Measurements from ENCODE around the gene DGKI.

DGKI gene

DNA sequence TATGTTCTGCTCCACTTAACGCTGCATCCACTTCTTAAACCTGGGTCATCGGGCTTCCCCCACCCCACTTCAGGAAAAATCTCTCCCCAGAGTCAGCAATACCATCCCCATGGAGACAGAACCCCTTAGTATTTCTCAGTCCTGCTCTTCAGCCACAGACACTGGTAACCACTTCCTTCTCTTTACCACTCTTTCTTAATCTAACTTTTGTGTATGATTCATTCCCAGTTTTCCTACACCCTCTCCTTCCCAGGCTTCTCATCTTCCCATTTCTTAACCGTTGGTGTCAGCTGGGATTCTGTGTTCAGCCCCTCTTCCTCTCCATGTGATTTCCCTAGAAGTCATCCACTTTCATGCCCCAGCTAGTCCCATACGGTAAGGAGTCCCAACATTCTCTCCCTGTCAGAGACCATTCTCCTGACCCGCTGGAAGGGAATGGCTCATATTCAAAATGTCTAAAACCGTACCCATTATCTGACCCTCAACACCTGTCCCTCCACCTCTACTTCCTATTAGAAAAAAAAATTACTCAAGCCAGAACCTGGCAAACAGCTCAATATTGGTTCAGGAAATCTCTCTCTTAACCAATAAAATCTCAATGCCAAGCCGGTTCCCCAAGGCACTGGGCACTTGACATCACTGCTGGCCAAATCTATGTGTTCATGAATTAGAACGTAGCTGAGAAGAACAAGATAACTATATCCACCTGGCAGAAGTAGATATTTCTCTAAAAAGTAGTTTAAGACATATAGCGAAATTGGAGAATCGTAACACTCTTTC is 89.4 kb downstream of the DGKI start:
- peak; percentile 52 for DNase-seq (ENCODE audit: low read depth)
- no peak overlapping the region for H3K4me3 ChIP-seq (ENCODE audit: low read depth, low read length)
- TF ChIP-seq, protein P1, sequence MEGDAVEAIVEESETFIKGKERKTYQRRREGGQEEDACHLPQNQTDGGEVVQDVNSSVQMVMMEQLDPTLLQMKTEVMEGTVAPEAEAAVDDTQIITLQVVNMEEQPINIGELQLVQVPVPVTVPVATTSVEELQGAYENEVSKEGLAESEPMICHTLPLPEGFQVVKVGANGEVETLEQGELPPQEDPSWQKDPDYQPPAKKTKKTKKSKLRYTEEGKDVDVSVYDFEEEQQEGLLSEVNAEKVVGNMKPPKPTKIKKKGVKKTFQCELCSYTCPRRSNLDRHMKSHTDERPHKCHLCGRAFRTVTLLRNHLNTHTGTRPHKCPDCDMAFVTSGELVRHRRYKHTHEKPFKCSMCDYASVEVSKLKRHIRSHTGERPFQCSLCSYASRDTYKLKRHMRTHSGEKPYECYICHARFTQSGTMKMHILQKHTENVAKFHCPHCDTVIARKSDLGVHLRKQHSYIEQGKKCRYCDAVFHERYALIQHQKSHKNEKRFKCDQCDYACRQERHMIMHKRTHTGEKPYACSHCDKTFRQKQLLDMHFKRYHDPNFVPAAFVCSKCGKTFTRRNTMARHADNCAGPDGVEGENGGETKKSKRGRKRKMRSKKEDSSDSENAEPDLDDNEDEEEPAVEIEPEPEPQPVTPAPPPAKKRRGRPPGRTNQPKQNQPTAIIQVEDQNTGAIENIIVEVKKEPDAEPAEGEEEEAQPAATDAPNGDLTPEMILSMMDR (IDR thresholded peaks at IDR 0.05; ENCODE audit: control insufficient read depth, extremely low read depth, insufficient read depth), result no peak

DNA sequence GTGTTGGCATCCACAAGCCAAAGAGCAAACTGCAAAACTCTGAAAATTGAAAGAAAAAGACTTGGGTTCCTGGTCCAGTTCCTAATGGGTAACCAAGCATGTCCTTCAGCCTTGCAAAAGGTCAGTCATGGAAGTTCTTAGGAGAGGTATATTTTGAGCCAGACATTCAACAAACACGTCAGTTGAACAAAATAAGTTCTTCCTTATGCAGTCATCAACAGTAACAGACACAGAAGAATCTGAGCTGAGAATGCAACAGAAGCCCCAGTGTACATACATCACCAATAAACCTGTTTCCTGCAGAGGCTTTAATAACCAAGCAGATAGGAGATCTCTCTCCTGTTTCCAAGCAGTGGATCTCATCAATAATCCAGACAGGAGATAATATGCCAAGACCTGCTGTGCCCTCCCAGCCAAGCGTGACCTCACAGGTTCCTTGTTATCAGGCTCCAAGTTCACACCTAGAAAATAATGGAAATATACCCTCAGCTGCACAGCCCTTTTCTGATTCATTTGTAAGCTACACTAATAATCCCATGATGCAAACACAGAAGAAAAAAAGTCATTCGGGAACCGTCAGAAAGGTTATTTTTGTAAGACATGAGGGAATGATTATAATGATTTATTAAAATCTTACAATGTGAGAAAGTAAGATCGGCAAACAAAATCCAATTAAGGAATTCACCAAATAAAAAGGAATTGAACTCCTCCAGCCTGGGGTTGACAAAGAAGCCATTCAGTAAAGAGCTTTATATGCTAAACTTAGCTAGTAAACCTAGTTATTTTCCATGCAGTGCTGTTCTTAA is 90.7 kb downstream of the DGKI start:
- TF ChIP-seq, protein P1 (IDR thresholded peaks at IDR 0.05; ENCODE audit: control insufficient read depth, extremely low read depth, insufficient read depth), result no peak
- no peak for DNase-seq (ENCODE audit: low read depth)
- H3K4me3 ChIP-seq (ENCODE audit: low read depth, low read length), result no peak overlapping the region

DNA sequence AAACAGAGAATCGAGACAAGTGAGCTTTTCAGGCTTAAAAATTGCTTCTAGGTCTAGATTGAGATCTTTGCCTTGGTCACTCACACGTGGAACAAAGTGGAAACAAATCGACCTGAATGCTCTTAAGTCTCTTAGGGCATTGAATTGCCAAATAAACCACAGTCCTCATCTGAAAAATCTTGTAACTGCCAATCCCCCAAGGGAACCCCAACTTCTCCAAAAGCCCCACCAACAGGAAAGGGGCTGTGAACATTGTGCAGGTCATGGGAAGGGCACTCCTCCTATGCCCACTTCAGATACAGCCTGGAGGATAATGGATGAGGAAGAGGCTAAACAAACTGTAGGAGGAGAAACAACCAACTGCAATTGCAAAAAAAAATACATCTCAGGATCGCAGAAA is 91.3 kb downstream of the DGKI start:
- DNase-seq (ENCODE audit: low read depth), result no peak
- TF ChIP-seq, protein P1 (IDR thresholded peaks at IDR 0.05; ENCODE audit: control insufficient read depth, extremely low read depth, insufficient read depth), result no peak
- H3K4me3 ChIP-seq (ENCODE audit: low read depth, low read length), result no peak overlapping the region

DNA sequence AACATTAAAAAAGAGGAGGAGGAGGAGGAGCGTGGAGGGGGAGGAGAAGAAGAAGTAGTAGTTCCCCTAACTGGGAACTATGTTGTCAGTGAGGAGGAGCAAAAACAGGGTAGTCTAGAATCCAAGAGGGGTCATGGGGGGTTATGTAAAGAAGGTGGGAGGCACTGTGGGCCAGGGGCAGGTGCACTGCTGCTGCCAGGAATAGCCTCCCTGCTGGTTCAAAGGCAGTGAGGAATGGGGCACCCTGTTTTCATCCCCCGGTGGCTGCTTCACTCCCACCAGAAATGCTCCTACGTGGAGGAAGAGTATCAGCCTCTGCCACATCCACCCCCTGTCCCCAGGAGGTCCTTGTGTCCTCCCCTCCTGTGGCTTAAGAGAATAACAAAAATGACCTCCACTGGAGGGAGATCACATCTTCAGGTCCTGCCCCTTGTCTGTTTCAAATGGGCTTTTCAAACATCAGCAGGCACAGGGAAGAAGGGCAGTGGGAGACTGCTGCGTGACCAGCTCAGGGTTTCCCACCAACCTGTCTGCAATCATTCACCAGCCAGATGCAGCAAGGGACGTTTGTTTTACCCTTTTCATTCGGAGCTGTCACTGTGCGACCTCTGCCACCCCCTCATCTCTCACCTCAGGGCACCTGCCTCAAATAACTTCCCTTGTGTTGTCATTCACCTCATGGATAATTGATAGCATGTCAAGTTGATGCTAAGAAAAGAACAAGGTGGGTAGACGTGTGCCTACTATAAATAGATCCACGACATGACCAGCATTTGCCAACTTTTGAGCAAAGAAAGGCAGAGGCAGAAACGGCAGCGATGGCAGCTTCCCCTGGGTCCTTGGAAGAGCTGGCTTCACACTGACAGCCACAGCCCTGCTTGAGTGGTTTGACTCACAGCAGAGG is 92.6 kb downstream of the DGKI start:
- H3K4me3 ChIP-seq (ENCODE audit: low read depth, low read length), result no peak overlapping the region
- TF ChIP-seq, protein P1 (IDR thresholded peaks at IDR 0.05; ENCODE audit: control insufficient read depth, extremely low read depth, insufficient read depth), result no peak
- DNase-seq (ENCODE audit: low read depth), result no peak

DNA sequence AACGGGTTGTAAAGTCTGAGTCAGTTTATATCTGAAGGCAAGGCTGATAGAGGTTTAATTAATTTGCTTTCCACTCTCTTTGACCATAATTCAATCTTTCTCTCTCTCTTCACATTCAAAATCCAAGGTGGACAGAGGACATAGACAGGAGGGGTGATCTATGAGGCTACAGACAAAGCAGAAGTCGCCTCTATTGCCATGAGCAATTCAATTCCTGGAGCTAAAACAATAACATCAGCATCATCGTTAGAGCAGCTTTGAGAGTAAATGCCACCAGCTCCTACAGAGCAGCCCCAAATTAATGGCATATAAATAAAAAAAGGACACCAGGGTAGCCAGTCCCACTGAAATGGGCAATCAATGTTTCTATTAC is 93.2 kb downstream of the DGKI start:
- no peak for DNase-seq (ENCODE audit: low read depth)
- H3K4me3 ChIP-seq (ENCODE audit: low read depth, low read length), result no peak overlapping the region
- TF ChIP-seq, protein P1 (IDR thresholded peaks at IDR 0.05; ENCODE audit: control insufficient read depth, extremely low read depth, insufficient read depth), result no peak

DNA sequence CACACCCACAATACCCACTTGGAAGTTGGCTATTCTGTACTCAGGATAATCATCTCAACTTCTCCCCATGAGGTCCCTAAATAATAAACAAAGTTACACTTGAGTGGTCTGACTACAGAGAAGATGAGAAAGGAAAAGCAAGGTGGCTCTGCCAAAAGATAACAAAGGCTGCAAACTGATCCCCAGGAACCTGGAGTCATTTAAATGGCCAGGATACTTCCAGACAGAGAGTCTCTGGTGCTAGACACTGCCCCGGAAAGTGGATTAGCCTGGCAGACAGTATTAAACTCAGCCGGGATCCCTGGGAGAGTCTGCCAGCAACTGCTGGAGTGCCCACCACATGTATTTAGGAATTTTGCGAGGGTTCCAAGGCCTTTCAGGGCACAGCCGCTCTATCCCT is 93.7 kb downstream of the DGKI start:
- TF ChIP-seq, protein P1 (IDR thresholded peaks at IDR 0.05; ENCODE audit: control insufficient read depth, extremely low read depth, insufficient read depth), result no peak
- DNase-seq (ENCODE audit: low read depth), result no peak
- no peak overlapping the region for H3K4me3 ChIP-seq (ENCODE audit: low read depth, low read length)
